Stromal cell of bone marrow (primary cell): ENCODE data around the gene ITSN1.
"Not testable (repeated sequence)": the region's sequence is repeated elsewhere in the genome, so short reads cannot be mapped to it uniquely, and the experiment has no call there.

Experiments
- DNase-seq: peaks from one replicate; pipeline ENCODE4 v3.0.0-alpha.2; 2012; ENCODE audit warnings: low read depth

The ITSN1 gene

DNA sequence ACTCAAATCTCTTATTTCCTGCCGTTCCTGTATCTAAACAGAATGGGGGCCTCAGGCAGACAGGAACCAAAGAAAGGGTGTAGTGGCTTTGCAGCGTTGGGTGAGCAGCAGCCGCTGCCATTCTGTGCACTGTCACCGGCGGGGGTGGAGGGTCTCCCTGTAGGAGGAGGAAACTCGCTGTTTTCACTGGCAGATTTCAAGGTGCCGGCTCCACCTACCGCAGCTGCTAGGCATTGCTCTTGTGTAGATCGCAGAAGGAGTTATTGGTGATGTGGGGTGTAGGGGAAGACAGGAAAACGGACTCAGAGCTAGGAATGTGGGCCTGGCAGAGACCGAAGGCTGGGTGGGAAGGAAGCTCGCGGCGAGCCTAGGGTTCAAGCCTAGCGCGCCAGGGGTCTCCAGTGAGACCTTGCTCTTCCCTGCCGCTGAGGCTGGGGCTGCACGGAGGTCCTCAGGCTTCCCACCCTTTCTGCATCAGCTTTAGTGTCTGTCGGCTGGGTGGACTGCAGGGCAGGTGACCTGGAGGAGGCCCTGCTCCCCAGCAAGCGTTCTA, 252.5 kb downstream of the ITSN1 start:
- peak; percentile 75 for DNase-seq

GRCh38 chr21:33895356-33895755, 253.1 kb downstream of the ITSN1 start:
- DNase-seq, result no peak

- DNase-seq, result no peak
Observed at GRCh38 chr21:33896691-33897090, 254.4 kb downstream of the ITSN1 start.

- DNase-seq, result no peak
Observed at GRCh38 chr21:33897098-33897497, 254.8 kb downstream of the ITSN1 start.

- DNase-seq, result no peak
Observed at GRCh38 chr21:33897739-33898138, 255.4 kb downstream of the ITSN1 start.

GRCh38 chr21:33898586-33898985, 256.3 kb downstream of the ITSN1 start:
- no peak for DNase-seq

DNA sequence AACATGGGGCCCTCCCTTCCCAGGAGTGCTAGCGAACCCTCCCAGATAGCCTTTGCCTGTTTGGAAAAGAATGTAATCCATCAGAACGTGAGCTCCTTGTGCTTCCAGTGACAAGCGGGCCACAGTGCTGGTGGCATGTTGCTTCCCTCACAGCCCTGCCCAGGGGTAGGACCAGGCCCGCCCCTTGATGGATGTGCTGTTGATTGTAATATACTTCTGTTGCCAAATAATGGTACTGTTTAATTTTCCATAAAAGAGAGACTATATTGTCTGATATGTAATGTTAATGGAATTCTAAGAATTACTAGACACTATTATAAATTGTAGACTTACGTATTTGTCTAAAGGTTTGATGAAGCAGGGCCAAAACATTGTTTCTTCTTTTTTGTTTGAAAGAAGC, 256.9 kb downstream of the ITSN1 start:
- DNase-seq, result no peak

- DNase-seq, result peak; percentile 31
Observed at GRCh38 chr21:33901412-33902288, 259.3 kb downstream of the ITSN1 start.

- no peak for DNase-seq
Observed at GRCh38 chr21:33902349-33902748, 260.0 kb downstream of the ITSN1 start.

GRCh38 chr21:33904041-33904440, 261.7 kb downstream of the ITSN1 start:
- DNase-seq, result no peak

GRCh38 chr21:33908760-33909159, 266.5 kb downstream of the ITSN1 start:
- no peak for DNase-seq

DNA sequence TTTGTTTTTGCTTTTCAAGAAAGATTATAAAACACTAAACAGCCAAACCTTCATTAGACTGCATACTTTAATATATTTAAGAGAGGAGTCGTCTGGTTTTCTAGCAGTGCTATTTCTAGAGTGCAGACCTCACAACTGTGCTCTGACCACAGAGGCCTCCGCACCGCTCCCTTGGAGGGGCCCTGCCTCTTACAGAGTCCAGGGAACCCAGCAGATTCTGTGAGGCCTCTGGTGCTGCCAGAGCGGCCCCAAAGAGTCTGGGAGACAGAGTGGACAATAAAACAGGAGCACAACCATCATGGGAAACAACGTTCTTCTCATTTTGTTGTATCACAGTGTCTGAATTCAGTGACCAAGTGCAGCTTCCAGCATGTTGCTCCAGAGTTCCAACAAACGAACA, 267.5 kb downstream of the ITSN1 start:
- DNase-seq, result no peak

- DNase-seq, result no peak
Observed at GRCh38 chr21:33914188-33914587, 271.9 kb downstream of the ITSN1 start.

GRCh38 chr21:33915368-33916199, 273.3 kb downstream of the ITSN1 start, which contains the start of gene ATP5PO:
TSS of gene ATP5PO (minus strand) at chr21:33915804. CDS start at chr21:33915763, 41 bp downstream.
- DNase-seq, result peak; percentile 97

DNA sequence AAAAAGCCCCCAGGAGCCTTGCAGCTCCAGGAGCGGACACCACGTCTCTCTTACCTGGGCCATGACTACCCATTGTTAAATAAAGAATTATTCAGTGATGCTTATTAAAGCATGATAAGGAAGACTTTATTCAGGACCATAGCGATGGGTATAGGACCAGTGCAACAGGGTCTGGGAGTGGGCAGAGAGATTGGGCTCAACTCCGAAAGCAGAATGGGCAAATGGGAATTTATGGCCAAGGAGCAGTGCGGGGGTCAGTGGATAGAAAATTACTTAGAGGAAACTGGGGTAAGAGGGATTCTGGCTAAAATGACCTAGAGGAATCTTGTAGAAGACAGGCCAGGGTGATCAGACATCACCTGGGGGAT, 273.9 kb downstream of the ITSN1 start:
- DNase-seq, result no peak

DNA sequence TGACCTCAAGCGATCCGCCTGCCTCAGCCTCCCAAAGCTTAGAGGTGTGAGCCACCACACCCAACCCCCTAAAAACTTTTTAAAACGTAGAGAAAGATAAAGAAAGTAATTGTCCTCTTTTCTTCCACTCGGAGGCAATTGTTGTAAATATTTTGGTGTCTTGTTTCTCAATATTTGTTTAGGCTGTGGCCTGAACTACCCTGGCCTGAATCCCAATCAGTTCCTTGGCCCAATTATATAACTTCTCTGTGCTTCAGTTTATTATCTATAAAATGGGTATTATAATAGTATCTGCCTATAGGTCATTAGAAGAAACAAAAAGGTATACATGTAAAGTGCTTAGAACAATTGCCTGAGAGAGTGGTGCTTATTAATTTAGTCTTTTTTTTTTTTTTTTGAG, 275.1 kb downstream of the ITSN1 start:
- DNase-seq, result no peak

DNA sequence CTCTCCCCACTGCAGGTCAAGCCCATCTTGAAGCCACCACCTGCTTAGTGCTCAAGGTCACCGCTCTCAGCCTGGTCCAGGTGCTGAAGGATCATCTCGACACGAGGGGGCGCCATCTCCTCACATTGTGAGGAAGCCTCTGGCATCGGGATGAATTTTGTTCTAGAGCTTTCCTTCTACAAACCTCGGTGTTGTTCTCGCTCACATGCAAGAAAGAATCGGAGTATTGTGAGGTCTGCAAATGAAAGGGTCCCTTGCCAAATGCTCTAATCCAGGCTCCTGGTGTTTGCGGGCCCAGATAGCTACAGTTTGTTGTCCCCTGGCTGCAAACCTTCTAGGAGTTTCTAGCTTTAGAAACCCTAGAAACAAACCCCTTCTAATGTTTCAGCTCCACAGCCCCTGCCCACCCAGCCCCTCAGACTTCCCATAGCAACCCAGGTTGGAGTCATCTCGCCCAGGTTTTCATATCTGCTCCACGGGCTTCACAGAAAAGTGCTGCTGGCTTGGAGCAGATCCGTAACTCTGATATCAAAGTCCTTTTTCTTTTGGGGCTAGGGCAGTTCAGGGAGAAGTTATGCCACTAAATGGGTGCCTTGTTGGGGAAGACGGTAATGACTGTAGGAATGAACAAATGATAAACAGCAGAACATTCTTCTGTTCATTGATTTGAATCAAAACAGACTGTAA, 281.9 kb downstream of the ITSN1 start:
- DNase-seq, result peak; percentile 61

GRCh38 chr21:33924766-33925100, 282.4 kb downstream of the ITSN1 start:
- no peak for DNase-seq

- DNase-seq, result not testable (repeated sequence)
Observed at GRCh38 chr21:33926248-33926647, 283.9 kb downstream of the ITSN1 start.

- DNase-seq, result not testable (repeated sequence)
Observed at GRCh38 chr21:33931052-33931798, 288.9 kb downstream of the ITSN1 start.

DNA sequence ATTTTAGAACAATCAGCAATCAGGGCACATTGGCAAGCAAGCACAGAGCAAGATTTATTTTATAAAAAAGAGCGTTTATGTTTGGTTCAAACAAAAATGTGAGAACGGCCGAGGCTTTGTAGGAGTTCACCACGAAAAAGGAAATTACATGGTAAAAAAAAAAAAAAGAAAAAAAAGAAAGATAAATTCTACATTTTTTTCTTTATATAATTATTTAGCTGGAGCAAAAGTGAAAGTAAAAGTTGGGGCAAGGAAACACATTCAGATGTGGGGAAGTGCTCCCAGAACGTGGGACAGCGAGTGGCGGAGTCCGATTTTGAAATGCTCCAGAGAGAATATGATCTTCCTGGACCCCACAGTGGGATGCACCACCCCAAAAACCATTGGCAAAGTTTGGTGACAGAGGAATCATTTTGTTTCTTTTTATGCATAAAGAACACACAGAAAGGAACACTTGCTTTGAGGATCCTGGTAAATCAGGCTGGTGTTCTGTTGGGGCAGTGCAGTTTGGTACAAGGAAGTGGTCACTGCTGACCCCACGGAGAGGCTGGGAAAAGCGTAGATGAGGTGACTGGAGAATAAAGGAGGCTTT, 289.6 kb downstream of the ITSN1 start:
- no peak for DNase-seq
